Activated naive CD4-positive, alpha-beta T cell treated with anti-CD3 and anti-CD28 coated beads, Interleukin-2, amount 50 U/mL, for 24 hours (primary cell): Measurements from ENCODE around the gene C6orf136.
"Not testable (repeated sequence)": the region's sequence is repeated elsewhere in the genome, so short reads cannot be mapped to it uniquely, and the experiment has no call there.

ENCODE experiments used
- H3K27ac Mint-ChIP-seq: one replicate; pipeline ENCODE4 v1.8.0; 2021; ENCODE audit warnings: mild to moderate bottlenecking, mixed read lengths
- H3K27me3 Mint-ChIP-seq: one replicate; pipeline ENCODE4 v1.8.0; 2021; ENCODE audit warnings: mixed read lengths
- H3K36me3 Mint-ChIP-seq: one replicate; pipeline ENCODE4 v1.8.0; 2021; ENCODE audit warnings: mixed read lengths
- H3K4me1 Mint-ChIP-seq: one replicate; pipeline ENCODE4 v1.8.0; 2021; ENCODE audit warnings: mixed read lengths
- H3K4me3 Mint-ChIP-seq: one replicate; pipeline ENCODE4 v1.8.0; 2021; ENCODE audit warnings: mild to moderate bottlenecking, mixed read lengths
- H3K9me3 Mint-ChIP-seq: one replicate; pipeline ENCODE4 v1.8.0; 2021; ENCODE audit warnings: mixed read lengths

Gene C6orf136

GRCh38 chr6:30646450-30647241, at the start of gene C6orf136:
Gene C6orf136, plus strand, starts transcription at chr6:30647133. Its CDS starts 99 bp downstream, at chr6:30647232.
- Mint-ChIP-seq H3K27ac (peak within 1 kb of the TSS; percentile 93), H3K36me3 (peaks cover 5% of the 10 kb centered on the region), H3K27me3 (no peaks in the 10 kb centered on the region), H3K9me3 (no peaks in the 10 kb centered on the region), H3K4me3 (peak within 1 kb of the TSS; percentile 90), H3K4me1 (peaks cover 31% of the 10 kb centered on the region)

- H3K4me3 Mint-ChIP-seq, H3K36me3 Mint-ChIP-seq, H3K27me3 Mint-ChIP-seq, H3K9me3 Mint-ChIP-seq: not testable (repeated sequence)
- H3K27ac Mint-ChIP-seq: peak overlapping the region; percentile 1
- H3K4me1 Mint-ChIP-seq: peaks cover 20% of the 10 kb centered on the region
Measured at GRCh38 chr6:30597315-30598144, 49.4 kb upstream of the C6orf136 start.

- no peak overlapping the region for H3K4me3 Mint-ChIP-seq
- no peak overlapping the region for H3K27ac Mint-ChIP-seq
- H3K36me3 Mint-ChIP-seq: peaks cover 15% of the 10 kb centered on the region
- peaks cover 26% of the 10 kb centered on the region for H3K4me1 Mint-ChIP-seq
- no peaks in the 10 kb centered on the region for H3K9me3 Mint-ChIP-seq
- H3K27me3 Mint-ChIP-seq: no peaks in the 10 kb centered on the region
Measured at GRCh38 chr6:30598912-30599624, 47.9 kb upstream of the C6orf136 start.

- H3K4me3 Mint-ChIP-seq: no peak overlapping the region
- H3K4me1 Mint-ChIP-seq: peaks cover 27% of the 10 kb centered on the region
- H3K9me3 Mint-ChIP-seq: no peaks in the 10 kb centered on the region
- H3K36me3 Mint-ChIP-seq: peaks cover 15% of the 10 kb centered on the region
- no peak overlapping the region for H3K27ac Mint-ChIP-seq
- H3K27me3 Mint-ChIP-seq: no peaks in the 10 kb centered on the region
Measured at GRCh38 chr6:30599625-30600324, 47.2 kb upstream of the C6orf136 start.

GRCh38 chr6:30600451-30600961, 46.4 kb upstream of the C6orf136 start:
- H3K36me3 Mint-ChIP-seq: peaks cover 15% of the 10 kb centered on the region
- H3K27ac Mint-ChIP-seq: no peak overlapping the region
- no peak overlapping the region for H3K4me3 Mint-ChIP-seq

GRCh38 chr6:30601436-30601814, 45.5 kb upstream of the C6orf136 start:
- H3K9me3 Mint-ChIP-seq: no peaks in the 10 kb centered on the region

More at GRCh38 chr6:30600451-30600961, 46.4 kb upstream of the C6orf136 start:
- Mint-ChIP-seq H3K27me3 (no peaks in the 10 kb centered on the region), H3K4me1 (peaks cover 29% of the 10 kb centered on the region), H3K9me3 (no peaks in the 10 kb centered on the region)

GRCh38 chr6:30601815-30602641, 44.9 kb upstream of the C6orf136 start:
- no peak overlapping the region for H3K4me3 Mint-ChIP-seq
- H3K9me3 Mint-ChIP-seq: no peaks in the 10 kb centered on the region
- H3K4me1 Mint-ChIP-seq: peaks cover 40% of the 10 kb centered on the region
- H3K27ac Mint-ChIP-seq: no peak overlapping the region
- H3K27me3 Mint-ChIP-seq: no peaks in the 10 kb centered on the region
- H3K36me3 Mint-ChIP-seq: peaks cover 23% of the 10 kb centered on the region

More at GRCh38 chr6:30601436-30601814, 45.5 kb upstream of the C6orf136 start:
- Mint-ChIP-seq H3K4me1 (peaks cover 35% of the 10 kb centered on the region), H3K36me3 (peaks cover 19% of the 10 kb centered on the region), H3K27ac (no peak overlapping the region), H3K27me3 (no peaks in the 10 kb centered on the region), H3K4me3 (no peak overlapping the region)

GRCh38 chr6:30603961-30604360, 43.0 kb upstream of the C6orf136 start:
- Mint-ChIP-seq H3K4me1 (peaks cover 47% of the 10 kb centered on the region), H3K27ac (no peak overlapping the region)

GRCh38 chr6:30610065-30610464, 36.9 kb upstream of the C6orf136 start:
- Mint-ChIP-seq H3K4me1 (peaks cover 80% of the 10 kb centered on the region), H3K27me3 (no peaks in the 10 kb centered on the region), H3K9me3 (no peaks in the 10 kb centered on the region), H3K36me3 (peaks cover 38% of the 10 kb centered on the region), H3K27ac (peak overlapping the region; percentile 82), H3K4me3 (no peak overlapping the region)

More at GRCh38 chr6:30603961-30604360, 43.0 kb upstream of the C6orf136 start:
- H3K36me3 Mint-ChIP-seq: peaks cover 29% of the 10 kb centered on the region
- no peaks in the 10 kb centered on the region for H3K27me3 Mint-ChIP-seq
- H3K9me3 Mint-ChIP-seq: no peaks in the 10 kb centered on the region
- H3K4me3 Mint-ChIP-seq: no peak overlapping the region

GRCh38 chr6:30611150-30611855, 35.6 kb upstream of the C6orf136 start:
- no peaks in the 10 kb centered on the region for H3K27me3 Mint-ChIP-seq
- H3K4me3 Mint-ChIP-seq: peak overlapping the region; percentile 19
- peaks cover 75% of the 10 kb centered on the region for H3K4me1 Mint-ChIP-seq
- H3K36me3 Mint-ChIP-seq: peaks cover 45% of the 10 kb centered on the region
- no peaks in the 10 kb centered on the region for H3K9me3 Mint-ChIP-seq
- peak overlapping the region; percentile 17 for H3K27ac Mint-ChIP-seq

GRCh38 chr6:30611856-30612194, 35.1 kb upstream of the C6orf136 start:
- Mint-ChIP-seq H3K4me3 (peak overlapping the region; percentile 13), H3K27me3 (no peaks in the 10 kb centered on the region), H3K9me3 (no peaks in the 10 kb centered on the region), H3K36me3 (peaks cover 45% of the 10 kb centered on the region), H3K4me1 (peaks cover 70% of the 10 kb centered on the region), H3K27ac (peak overlapping the region; percentile 66)

GRCh38 chr6:30612213-30612612, 34.7 kb upstream of the C6orf136 start:
- H3K27me3 Mint-ChIP-seq: no peaks in the 10 kb centered on the region
- H3K9me3 Mint-ChIP-seq: no peaks in the 10 kb centered on the region
- no peak overlapping the region for H3K4me3 Mint-ChIP-seq
- H3K36me3 Mint-ChIP-seq: peaks cover 48% of the 10 kb centered on the region
- H3K4me1 Mint-ChIP-seq: peaks cover 68% of the 10 kb centered on the region
- peak overlapping the region; percentile 66 for H3K27ac Mint-ChIP-seq

GRCh38 chr6:30612687-30613248, 34.2 kb upstream of the C6orf136 start:
- Mint-ChIP-seq H3K27ac (peak overlapping the region; percentile 31), H3K4me1 (peaks cover 63% of the 10 kb centered on the region), H3K4me3 (peak overlapping the region; percentile 94), H3K9me3 (no peaks in the 10 kb centered on the region), H3K36me3 (peaks cover 44% of the 10 kb centered on the region), H3K27me3 (no peaks in the 10 kb centered on the region)
